Osteoblast (primary cell): ENCODE data around the gene HSD17B8. TPM values are rescaled to one million over a fixed set of nuclear protein-coding genes. Genes with fewer than 3 reads are reported as not detected.

Source experiments
- DNase-seq: peaks from one replicate; pipeline ENCODE4 v3.0.0; 2011; ENCODE audit warnings: low spot score, mixed read lengths; ENCODE audit not compliant: insufficient read length; ENCODE audit errors: missing footprints
- H2AFZ ChIP-seq: 2 replicates; pipeline ENCODE4 v1.6.0; 2011; ENCODE audit warnings: mild to moderate bottlenecking, low read length
- H3K27ac ChIP-seq: 2 replicates; pipeline ENCODE4 v1.5.1; 2011; ENCODE audit warnings: mild to moderate bottlenecking, low read depth, low read length, moderate library complexity
- H3K27me3 ChIP-seq: 2 replicates; pipeline ENCODE4 v1.6.0; 2012; ENCODE audit warnings: mild to moderate bottlenecking, control low read depth, inconsistent platforms, low read length, moderate library complexity; ENCODE audit not compliant: insufficient read depth
- H3K36me3 ChIP-seq: 2 replicates; pipeline ENCODE4 v1.5.1; 2011; ENCODE audit warnings: mild to moderate bottlenecking, low read length, control low read depth, moderate library complexity; ENCODE audit not compliant: insufficient read depth
- H3K4me1 ChIP-seq: 2 replicates; pipeline ENCODE4 v1.5.1; 2011; ENCODE audit warnings: mild to moderate bottlenecking, low read length, control low read depth, moderate library complexity; ENCODE audit not compliant: insufficient read depth
- H3K4me2 ChIP-seq: 2 replicates; pipeline ENCODE4 v1.6.0; 2011; ENCODE audit warnings: mild to moderate bottlenecking, low read length; ENCODE audit not compliant: insufficient read depth
- H3K4me3 ChIP-seq: fragments of 200-600 bp; sonication (generic); 3 replicates; pipeline ENCODE4 v1.5.1; 2012; ENCODE audit warnings: mild to moderate bottlenecking, low read length, inconsistent platforms; ENCODE audit not compliant: insufficient read depth
- H3K79me2 ChIP-seq: 2 replicates; pipeline ENCODE4 v1.6.0; 2012; ENCODE audit warnings: mild to moderate bottlenecking, low read length, control low read depth, inconsistent platforms; ENCODE audit not compliant: insufficient read depth
- H3K9me3 ChIP-seq: 2 replicates; pipeline ENCODE4 v1.5.1; 2011; ENCODE audit warnings: low read depth, low read length, control low read depth
- H4K20me1 ChIP-seq: 2 replicates; pipeline ENCODE4 v1.6.0; 2012; ENCODE audit warnings: mild to moderate bottlenecking, low read length, control low read depth; ENCODE audit not compliant: insufficient read depth
- total RNA-seq: library from RNA; depleted of rRNA; stranded (reverse); fragments of >200 nt; gene quantifications from 2 replicates; pipeline ENCODE4 v1.2.3, GENCODE V29; 2012
- TF ChIP-seq, protein P1 (sequence below): IDR thresholded peaks from 2 replicates; pipeline ENCODE4 v1.5.1; 2011; ENCODE audit warnings: mild to moderate bottlenecking, low read depth, low read length, moderate library complexity; ENCODE audit errors: extremely low read depth

HSD17B8 gene
- total RNA-seq, 1 donor = 3.3 TPM

DNA sequence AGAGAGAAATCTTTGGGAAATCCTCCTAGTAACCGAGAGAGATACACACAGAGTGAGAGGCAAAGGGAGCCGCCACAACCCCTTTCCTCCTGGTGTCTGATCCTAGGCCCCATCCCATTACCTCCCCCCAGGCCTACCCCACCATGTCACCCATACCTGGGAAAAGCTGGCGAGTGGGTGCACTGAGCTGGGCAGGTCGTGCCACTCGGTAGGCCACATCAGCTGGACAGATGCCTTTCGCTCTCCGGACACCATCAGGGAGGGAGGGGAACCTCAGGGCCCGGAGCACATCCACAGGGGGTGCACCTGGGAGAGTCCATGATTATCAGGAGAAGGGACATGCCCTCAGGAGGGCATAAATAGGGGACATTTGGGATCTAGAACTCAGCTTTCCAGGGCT, 15.3 kb upstream of the HSD17B8 start:
- no peak for DNase-seq
- Histone ChIP-seq H3K36me3 (peaks cover 2% of the 10 kb centered on the region), H4K20me1 (peaks cover 5% of the 10 kb centered on the region), H3K79me2 (no peaks in the 10 kb centered on the region), H3K4me2 (no peak overlapping the region), H3K27me3 (peaks cover 36% of the 10 kb centered on the region), H2AFZ (no peak overlapping the region), H3K4me3 (no peak overlapping the region), H3K9me3 (no peaks in the 10 kb centered on the region), H3K4me1 (no peaks in the 10 kb centered on the region), H3K27ac (no peak overlapping the region)
- TF ChIP-seq, protein P1, sequence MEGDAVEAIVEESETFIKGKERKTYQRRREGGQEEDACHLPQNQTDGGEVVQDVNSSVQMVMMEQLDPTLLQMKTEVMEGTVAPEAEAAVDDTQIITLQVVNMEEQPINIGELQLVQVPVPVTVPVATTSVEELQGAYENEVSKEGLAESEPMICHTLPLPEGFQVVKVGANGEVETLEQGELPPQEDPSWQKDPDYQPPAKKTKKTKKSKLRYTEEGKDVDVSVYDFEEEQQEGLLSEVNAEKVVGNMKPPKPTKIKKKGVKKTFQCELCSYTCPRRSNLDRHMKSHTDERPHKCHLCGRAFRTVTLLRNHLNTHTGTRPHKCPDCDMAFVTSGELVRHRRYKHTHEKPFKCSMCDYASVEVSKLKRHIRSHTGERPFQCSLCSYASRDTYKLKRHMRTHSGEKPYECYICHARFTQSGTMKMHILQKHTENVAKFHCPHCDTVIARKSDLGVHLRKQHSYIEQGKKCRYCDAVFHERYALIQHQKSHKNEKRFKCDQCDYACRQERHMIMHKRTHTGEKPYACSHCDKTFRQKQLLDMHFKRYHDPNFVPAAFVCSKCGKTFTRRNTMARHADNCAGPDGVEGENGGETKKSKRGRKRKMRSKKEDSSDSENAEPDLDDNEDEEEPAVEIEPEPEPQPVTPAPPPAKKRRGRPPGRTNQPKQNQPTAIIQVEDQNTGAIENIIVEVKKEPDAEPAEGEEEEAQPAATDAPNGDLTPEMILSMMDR = no peak

DNA sequence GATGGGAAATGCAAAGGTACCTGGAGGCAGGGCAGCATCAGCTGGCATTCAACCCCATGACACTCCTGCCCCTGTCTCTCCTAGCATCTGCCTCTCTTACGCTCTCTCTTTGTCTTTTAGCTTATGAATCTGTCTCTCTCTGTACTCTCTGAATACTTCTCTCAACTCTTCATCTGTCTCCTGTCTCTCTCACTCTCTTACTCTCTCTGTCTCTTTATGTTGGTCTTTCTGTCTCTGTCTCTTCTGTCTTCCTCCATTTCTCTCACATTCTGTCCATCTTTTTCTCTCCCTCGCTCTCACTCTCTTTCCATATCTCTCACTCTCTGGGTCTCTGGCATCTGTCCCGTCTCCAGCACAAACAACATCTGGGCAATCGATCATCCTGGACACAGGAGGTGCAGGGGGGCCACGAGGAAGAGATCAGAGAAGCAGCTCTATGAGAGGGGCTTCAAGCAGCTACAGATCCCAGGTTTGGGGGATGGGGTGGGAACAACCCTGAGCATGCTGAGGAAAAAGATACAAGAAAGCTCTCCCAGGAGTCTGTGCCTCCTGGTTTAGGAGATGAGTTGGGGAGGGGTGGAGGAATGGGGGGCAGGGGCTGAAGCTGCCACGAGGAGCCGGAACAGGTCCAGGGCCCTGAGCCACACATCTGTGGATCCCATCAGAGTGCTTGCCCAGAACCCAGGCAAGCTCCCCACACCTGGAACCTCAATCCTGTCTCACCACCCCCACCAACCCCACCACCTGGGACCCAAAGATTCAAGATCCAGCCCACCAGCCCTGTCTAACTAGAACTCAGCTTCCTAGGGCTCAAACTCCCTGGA, 14.6 kb upstream of the HSD17B8 start:
- no peaks in the 10 kb centered on the region for H3K9me3 ChIP-seq
- peaks cover 9% of the 10 kb centered on the region for H3K36me3 ChIP-seq
- TF ChIP-seq, protein P1 = no peak
- H4K20me1 ChIP-seq = peaks cover 7% of the 10 kb centered on the region
- H3K4me3 ChIP-seq = no peak overlapping the region
- DNase-seq = no peak
- H3K79me2 ChIP-seq = no peaks in the 10 kb centered on the region
- H3K27me3 ChIP-seq = peaks cover 36% of the 10 kb centered on the region
- no peak overlapping the region for H2AFZ ChIP-seq
- no peaks in the 10 kb centered on the region for H3K4me1 ChIP-seq
- H3K4me2 ChIP-seq = no peak overlapping the region
- no peak overlapping the region for H3K27ac ChIP-seq

DNA sequence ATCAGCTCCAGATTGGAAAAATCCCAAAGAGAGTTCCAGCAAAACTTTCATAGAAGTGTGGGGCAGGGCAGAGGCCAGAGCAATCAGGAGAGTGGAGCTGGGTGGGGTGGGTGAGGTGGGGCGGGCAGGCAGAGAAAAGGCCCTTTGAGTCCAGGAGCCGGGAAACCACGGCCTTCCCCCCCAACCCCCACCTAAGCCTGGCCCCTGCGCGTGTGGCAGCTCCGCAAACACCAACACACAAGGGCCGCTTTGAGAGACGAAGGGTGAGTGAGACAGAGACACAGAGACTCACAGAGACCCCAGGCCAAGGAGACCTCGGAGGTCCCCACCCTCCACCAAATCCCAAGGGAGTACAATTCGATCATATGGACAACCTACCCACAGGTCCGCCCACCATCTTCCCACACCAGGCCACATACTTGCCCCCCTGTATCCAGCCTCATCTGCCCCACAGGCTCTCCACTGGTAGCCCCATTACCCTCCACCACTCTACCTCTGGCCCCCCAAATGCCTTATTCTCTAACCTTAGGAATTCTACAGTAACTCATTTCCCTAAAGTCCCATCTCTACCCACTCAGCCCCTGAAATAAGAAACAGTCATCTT, 13.8 kb upstream of the HSD17B8 start:
- peaks cover 17% of the 10 kb centered on the region for H3K36me3 ChIP-seq
- no peaks in the 10 kb centered on the region for H3K79me2 ChIP-seq
- H4K20me1 ChIP-seq = peaks cover 15% of the 10 kb centered on the region
- no peak overlapping the region for H3K27ac ChIP-seq
- TF ChIP-seq, protein P1 = no peak
- no peak overlapping the region for H3K4me2 ChIP-seq
- H3K9me3 ChIP-seq = no peaks in the 10 kb centered on the region
- H3K4me1 ChIP-seq = no peaks in the 10 kb centered on the region
- peaks cover 36% of the 10 kb centered on the region for H3K27me3 ChIP-seq
- DNase-seq = no peak
- no peak overlapping the region for H2AFZ ChIP-seq
- no peak overlapping the region for H3K4me3 ChIP-seq

DNA sequence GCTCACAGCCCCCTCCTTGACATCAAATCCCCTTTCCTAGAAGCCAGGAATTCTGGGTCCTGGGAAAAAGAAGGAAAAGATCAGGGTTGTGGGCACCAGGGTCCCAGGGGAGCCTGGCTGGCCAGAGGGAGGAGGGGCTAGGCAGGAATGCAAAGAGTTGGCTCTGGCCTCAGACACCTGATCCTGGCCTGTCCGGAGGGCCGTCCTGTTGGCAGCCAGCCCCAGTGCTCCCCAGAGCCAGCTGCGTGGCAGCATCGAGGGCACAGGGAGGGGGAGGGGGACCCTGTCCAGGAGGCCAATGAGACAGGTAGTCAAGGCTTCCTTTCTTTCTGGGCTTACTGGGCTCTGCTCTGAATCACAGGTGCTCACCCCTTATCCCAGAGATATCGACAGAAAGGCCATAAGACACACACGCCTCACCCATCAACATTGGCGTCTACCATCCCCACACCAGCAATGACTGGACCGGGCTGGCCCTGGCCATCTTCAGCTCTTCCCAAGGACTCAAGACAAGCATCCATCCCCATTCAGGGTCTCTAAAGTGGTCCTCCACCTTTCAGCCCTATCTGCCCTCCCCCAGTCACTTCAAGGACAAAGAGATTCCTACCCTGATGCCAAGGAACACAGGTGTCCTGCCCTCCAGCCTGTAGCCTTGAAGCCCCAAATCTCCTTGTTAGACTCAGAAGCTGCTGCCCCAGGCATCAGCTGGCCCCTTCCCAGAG, 12.9 kb upstream of the HSD17B8 start:
- peaks cover 36% of the 10 kb centered on the region for H3K27me3 ChIP-seq
- no peak overlapping the region for H2AFZ ChIP-seq
- H3K4me1 ChIP-seq = no peaks in the 10 kb centered on the region
- TF ChIP-seq, protein P1 = no peak
- H3K79me2 ChIP-seq = no peaks in the 10 kb centered on the region
- H3K4me3 ChIP-seq = no peak overlapping the region
- H3K4me2 ChIP-seq = no peak overlapping the region
- no peak overlapping the region for H3K27ac ChIP-seq
- peaks cover 26% of the 10 kb centered on the region for H3K36me3 ChIP-seq
- H3K9me3 ChIP-seq = no peaks in the 10 kb centered on the region
- peaks cover 24% of the 10 kb centered on the region for H4K20me1 ChIP-seq
- no peak for DNase-seq
